H9 (cell line): ENCODE results near the gene SH3RF3. TPM values are rescaled to one million over a fixed set of nuclear protein-coding genes. Genes with fewer than 3 reads are reported as not detected.

Experiments used
- DNase-seq: peaks from one replicate; pipeline ENCODE4 v3.0.0-alpha.2; 2017
- H2AFZ ChIP-seq: one replicate; pipeline ENCODE4 v1.6.1; 2013; ENCODE audit warnings: mild to moderate bottlenecking, low read length, control low read depth, moderate library complexity
- H2AK5ac ChIP-seq: 2 replicates; pipeline ENCODE4 v1.6.1; 2013; ENCODE audit warnings: low read length, control low read depth, mixed read lengths; ENCODE audit not compliant: insufficient read length
- H2BK120ac ChIP-seq: one replicate; pipeline ENCODE4 v1.6.1; 2013; ENCODE audit warnings: low read depth, mild to moderate bottlenecking, low read length, control low read depth, inconsistent platforms; ENCODE audit not compliant: poor library complexity, severe bottlenecking
- H2BK12ac ChIP-seq: 2 replicates; pipeline ENCODE4 v1.6.1; 2013; ENCODE audit warnings: low read length, control low read depth, mixed read lengths, low read depth; ENCODE audit not compliant: insufficient read length
- H2BK15ac ChIP-seq: 2 replicates; pipeline ENCODE4 v1.6.1; 2013; ENCODE audit warnings: low read depth, low read length, control low read depth
- H2BK20ac ChIP-seq: one replicate; pipeline ENCODE4 v1.6.1; 2013; ENCODE audit warnings: low read depth, mild to moderate bottlenecking, low read length, control low read depth, inconsistent platforms; ENCODE audit not compliant: poor library complexity, severe bottlenecking
- H2BK5ac ChIP-seq: 2 replicates; pipeline ENCODE4 v1.6.1; 2013; ENCODE audit warnings: low read length, control low read depth, mixed read lengths; ENCODE audit not compliant: insufficient read length
- H3K14ac ChIP-seq: 2 replicates; pipeline ENCODE4 v1.6.1; 2013; ENCODE audit warnings: low read length, control low read depth; ENCODE audit not compliant: insufficient read depth
- H3K18ac ChIP-seq: 2 replicates; pipeline ENCODE4 v1.6.1; 2013; ENCODE audit warnings: low read depth, mild to moderate bottlenecking, mixed read lengths, low read length, control low read depth; ENCODE audit not compliant: insufficient read length
- H3K23ac ChIP-seq: 2 replicates; pipeline ENCODE4 v1.6.1; 2013; ENCODE audit warnings: low read length, control low read depth, mixed read lengths, low read depth; ENCODE audit not compliant: insufficient read length
- H3K23me2 ChIP-seq: 2 replicates; pipeline ENCODE4 v1.6.1; 2013; ENCODE audit warnings: low read depth, mild to moderate bottlenecking, mixed read lengths, low read length, control low read depth; ENCODE audit not compliant: insufficient read length, poor library complexity, severe bottlenecking
- H3K27ac ChIP-seq: 2 replicates; pipeline ENCODE4 v1.5.1; 2013; ENCODE audit warnings: low read length, control low read depth, mixed read lengths, low read depth; ENCODE audit not compliant: insufficient read length
- H3K27me3 ChIP-seq: 2 replicates; pipeline ENCODE4 v1.6.1; 2013; ENCODE audit warnings: low read length, control low read depth, inconsistent platforms; ENCODE audit not compliant: insufficient read depth
- H3K4ac ChIP-seq: 2 replicates; pipeline ENCODE4 v1.6.1; 2013; ENCODE audit warnings: low read depth, mild to moderate bottlenecking, control low read depth, inconsistent platforms, low read length, moderate library complexity
- H3K4me1 ChIP-seq: 2 replicates; pipeline ENCODE4 v1.6.1; 2013; ENCODE audit warnings: low read length, control low read depth, inconsistent platforms; ENCODE audit not compliant: insufficient read depth
- H3K4me2 ChIP-seq: 2 replicates; pipeline ENCODE4 v1.6.1; 2013; ENCODE audit warnings: low read length, control low read depth, mixed read lengths; ENCODE audit not compliant: insufficient read length, insufficient read depth
- H3K56ac ChIP-seq: 2 replicates; pipeline ENCODE4 v1.6.1; 2013; ENCODE audit warnings: low read depth, mild to moderate bottlenecking, mixed read lengths, low read length, control low read depth; ENCODE audit not compliant: insufficient read length
- H3K79me1 ChIP-seq: 2 replicates; pipeline ENCODE4 v1.6.1; 2013; ENCODE audit warnings: low read depth, mild to moderate bottlenecking, moderate library complexity, low read length, control low read depth, inconsistent platforms; ENCODE audit not compliant: insufficient read depth, poor library complexity, severe bottlenecking
- H3K79me2 ChIP-seq: 2 replicates; pipeline ENCODE4 v1.6.1; 2013; ENCODE audit warnings: low read length, control low read depth, inconsistent platforms; ENCODE audit not compliant: insufficient read depth
- H3K9ac ChIP-seq: 2 replicates; pipeline ENCODE4 v1.6.1; 2013; ENCODE audit warnings: low read length, control low read depth, mixed read lengths; ENCODE audit not compliant: insufficient read length; ENCODE audit errors: extremely low read depth
- H3K9me3 ChIP-seq: one replicate; pipeline ENCODE4 v1.6.1; 2013; ENCODE audit warnings: low read depth, low read length, inconsistent platforms; ENCODE audit not compliant: control insufficient read depth
- H3T11ph ChIP-seq: one replicate; pipeline ENCODE4 v1.6.1; 2013; ENCODE audit warnings: mild to moderate bottlenecking, low read length, control low read depth, inconsistent platforms
- H4K20me1 ChIP-seq: one replicate; pipeline ENCODE4 v1.6.1; 2013; ENCODE audit not compliant: control insufficient read depth, insufficient read length, insufficient read depth
- H4K5ac ChIP-seq: 2 replicates; pipeline ENCODE4 v1.6.1; 2013; ENCODE audit warnings: low read depth, mild to moderate bottlenecking, mixed read lengths, low read length, control low read depth; ENCODE audit not compliant: insufficient read length
- H4K8ac ChIP-seq: replicated peaks from 2 replicates; pipeline ENCODE4 v1.6.1; 2013; ENCODE audit warnings: low read length, control low read depth, mixed read lengths, low read depth; ENCODE audit not compliant: insufficient read length
- H4K91ac ChIP-seq: 2 replicates; pipeline ENCODE4 v1.6.1; 2013; ENCODE audit warnings: low read depth, mild to moderate bottlenecking, moderate library complexity, mixed read lengths, low read length, control low read depth; ENCODE audit not compliant: insufficient read length
- H3K27ac Mint-ChIP-seq, 3 experiments: 2 replicates in 2 of 3; 3 replicates in 1 of 3; pipeline ENCODE4 v1.8.0; 2020 to 2021; ENCODE audit warnings: mixed read lengths in 3 of 3, mild to moderate bottlenecking in 1 of 3, moderate library complexity in 1 of 3
- H3K27me3 Mint-ChIP-seq: 2 replicates; pipeline ENCODE4 v1.8.0; 2021; ENCODE audit warnings: low read depth, mild to moderate bottlenecking, moderate library complexity, mixed read lengths
- H3K36me3 Mint-ChIP-seq, 3 experiments: 2 replicates in 2 of 3; 3 replicates in 1 of 3; pipeline ENCODE4 v1.8.0; 2020 to 2021; ENCODE audit warnings: low read depth in 3 of 3, mixed read lengths in 3 of 3; ENCODE audit not compliant: insufficient read depth in 1 of 3
- H3K4me1 Mint-ChIP-seq, 2 experiments: 2 replicates each; pipeline ENCODE4 v1.8.0; 2020; ENCODE audit warnings: mixed read lengths in 2 of 2
- H3K4me3 Mint-ChIP-seq, 2 experiments: 2 replicates in 1 of 2; 3 replicates in 1 of 2; pipeline ENCODE4 v1.8.0; 2020 to 2021; ENCODE audit warnings: mild to moderate bottlenecking in 2 of 2, mixed read lengths in 2 of 2, moderate library complexity in 1 of 2
- H3K9me3 Mint-ChIP-seq, 2 experiments: 2 replicates in 1 of 2; 3 replicates in 1 of 2; pipeline ENCODE4 v1.8.0; 2020; ENCODE audit warnings: mild to moderate bottlenecking in 2 of 2, mixed read lengths in 2 of 2, moderate library complexity in 1 of 2
- CTCF ChIP-seq: fragments of 200-600 bp; sonication (generic); conservative IDR thresholded peaks from 3 replicates; pipeline ENCODE4 v1.8.0; 2021; ENCODE audit warnings: antibody characterized with exemption, mild to moderate bottlenecking
- WGBS: extraction: QIAGEN DNeasy Blood & Tissue Kit; methylation state at CpG from one replicate; pipeline ENCODE4 v1.1.7; 2013; ENCODE audit warnings: missing lambda C conversion rate, low lambda C conversion rate, mixed read lengths; ENCODE audit not compliant: insufficient read length; ENCODE audit errors: extremely low coverage; 5-methylcytosine and 5-hydroxymethylcytosine counted together
- total RNA-seq: library from RNA; stranded (reverse); gene quantifications from 2 replicates; pipeline ENCODE4 v1.2.1, GENCODE V29; 2021

Gene SH3RF3
- total RNA-seq, 1 experiment from 2014 or later = 0.46 TPM

- H3K27me3 Mint-ChIP-seq = no peaks in the 10 kb centered on the region; the same call in 1 of the 2 replicates
- Histone ChIP-seq H3T11ph (no peak overlapping the region), H3K27me3 (no peaks in the 10 kb centered on the region), H3K14ac (peak overlapping the region; percentile 33; the same call in 1 of the 2 replicates), H2BK5ac (no peak overlapping the region), H4K5ac (no peak overlapping the region), H3K23me2 (no peaks in the 10 kb centered on the region), H3K56ac (no peak overlapping the region), H2AK5ac (no peak overlapping the region), H3K4ac (no peak overlapping the region), H3K27ac (no peak overlapping the region), H2BK15ac (no peak overlapping the region), H3K18ac (peak overlapping the region; percentile 44), H2AFZ (no peak overlapping the region), H3K79me1 (no peaks in the 10 kb centered on the region), H2BK12ac (no peak overlapping the region), H3K9ac (no peak overlapping the region), H3K4me1 (no peaks in the 10 kb centered on the region; the same call in 1 of the 2 replicates), H3K23ac (no peak overlapping the region), H3K79me2 (no peaks in the 10 kb centered on the region), H3K4me2 (no peak overlapping the region), H2BK20ac (no peak overlapping the region), H4K20me1 (no peaks in the 10 kb centered on the region), H4K91ac (no peak overlapping the region), H2BK120ac (no peak overlapping the region), H4K8ac (no peak overlapping the region), H3K9me3 (no peaks in the 10 kb centered on the region)
- H3K4me1 Mint-ChIP-seq = peaks cover 22% of the 10 kb centered on the region in 2 experiments
- H3K9me3 Mint-ChIP-seq = peaks cover 7 to 8% of the 10 kb centered on the region in 2 experiments; a peak in 4 of 5 replicates
- no peak overlapping the region; a peak in 2 of 7 replicates for H3K27ac Mint-ChIP-seq
- TF ChIP-seq CTCF = no peak
- no CpG with 5 or more reads among the region's 36 CpGs for WGBS
- peaks cover 2 to 4% (median 2%) of the 10 kb centered on the region in 3 experiments; a peak in 3 of 7 replicates for H3K36me3 Mint-ChIP-seq
- DNase-seq = no peak
- no peak overlapping the region for H3K4me3 Mint-ChIP-seq
These were observed 42.7 kb downstream of the SH3RF3 start for GRCh38 chr2:109171444-109172334.
